ENCODE measurements around the gene PLD4. TPM values are rescaled to one million over a fixed set of nuclear protein-coding genes. Genes with fewer than 3 reads are reported as not detected.

The PLD4 gene
- polyA plus RNA-seq, 3 donors: 12.2 to 15.5 (median 15.1) TPM

- peak overlapping the region in 1 of 7 donors; percentile 41 for H3K27ac Mint-ChIP-seq
Measured at GRCh38 chr14:104886690-104887622, 37.7 kb upstream of the PLD4 start.

More at GRCh38 chr14:104886690-104887622, 37.7 kb upstream of the PLD4 start:
- no peaks in the 10 kb centered on the region for H3K79me2 ChIP-seq (ENCODE audit: insufficient read depth, low read length)
- intact Hi-C loops (cut with micrococcal nuclease): no loop called here
- H3K4me1 ChIP-seq (ENCODE audit: control insufficient read depth in 1 of 2, insufficient read depth in 2 of 2, low read length in 2 of 2): no peaks in the 10 kb centered on the region
- H3K27me3 ChIP-seq (ENCODE audit: control insufficient read depth in 2 of 2, insufficient read depth in 2 of 2, low read length in 2 of 2): no peaks in the 10 kb centered on the region
- H3K9me3 ChIP-seq (replicated peaks in 1 of 2; ENCODE audit: control insufficient read depth in 1 of 2, insufficient read depth in 1 of 2, low read length in 2 of 2): no peaks in the 10 kb centered on the region
- no peak overlapping the region for H3K9ac ChIP-seq (ENCODE audit: insufficient read depth, low read length, poor library complexity, severe bottlenecking)
- Mint-ChIP-seq H3K4me3 (no peak overlapping the region), H3K4me1 (no peaks in the 10 kb centered on the region), H3K9me3 (peaks cover 0 to 2% (median 0%) of the 10 kb centered on the region in 7 donors), H3K27me3 (ENCODE audit: low read depth in 3 of 3) (peaks cover 0 to 2% (median 1%) of the 10 kb centered on the region in 3 donors), H3K36me3 (no peaks in the 10 kb centered on the region)
- H2AFZ ChIP-seq (ENCODE audit: insufficient read depth, low read depth, low read length, poor library complexity, severe bottlenecking): no peak overlapping the region
- no peak overlapping the region for H3K27ac ChIP-seq (ENCODE audit: low read depth in 1 of 2, low read length in 2 of 2)
- H3K4me2 ChIP-seq (replicated peaks; ENCODE audit: extremely low read depth, low read length, poor library complexity, severe bottlenecking): no peak overlapping the region
- no peak overlapping the region for H3K4me3 ChIP-seq (replicated peaks in 1 of 3; ENCODE audit: low read depth in 2 of 3, low read length in 3 of 3)
- H4K20me1 ChIP-seq (ENCODE audit: insufficient read depth, low read length): no peaks in the 10 kb centered on the region
- TF ChIP-seq, protein P1, sequence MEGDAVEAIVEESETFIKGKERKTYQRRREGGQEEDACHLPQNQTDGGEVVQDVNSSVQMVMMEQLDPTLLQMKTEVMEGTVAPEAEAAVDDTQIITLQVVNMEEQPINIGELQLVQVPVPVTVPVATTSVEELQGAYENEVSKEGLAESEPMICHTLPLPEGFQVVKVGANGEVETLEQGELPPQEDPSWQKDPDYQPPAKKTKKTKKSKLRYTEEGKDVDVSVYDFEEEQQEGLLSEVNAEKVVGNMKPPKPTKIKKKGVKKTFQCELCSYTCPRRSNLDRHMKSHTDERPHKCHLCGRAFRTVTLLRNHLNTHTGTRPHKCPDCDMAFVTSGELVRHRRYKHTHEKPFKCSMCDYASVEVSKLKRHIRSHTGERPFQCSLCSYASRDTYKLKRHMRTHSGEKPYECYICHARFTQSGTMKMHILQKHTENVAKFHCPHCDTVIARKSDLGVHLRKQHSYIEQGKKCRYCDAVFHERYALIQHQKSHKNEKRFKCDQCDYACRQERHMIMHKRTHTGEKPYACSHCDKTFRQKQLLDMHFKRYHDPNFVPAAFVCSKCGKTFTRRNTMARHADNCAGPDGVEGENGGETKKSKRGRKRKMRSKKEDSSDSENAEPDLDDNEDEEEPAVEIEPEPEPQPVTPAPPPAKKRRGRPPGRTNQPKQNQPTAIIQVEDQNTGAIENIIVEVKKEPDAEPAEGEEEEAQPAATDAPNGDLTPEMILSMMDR (IDR thresholded peaks at IDR 0.05): no peak
- no peak for DNase-seq
- WGBS (ENCODE audit: insufficient coverage): 96% methylated on average over 44 of the region's 59 CpGs
- H3K36me3 ChIP-seq (replicated peaks in 1 of 2; ENCODE audit: control insufficient read depth in 1 of 2, insufficient read depth in 2 of 2, low read length in 2 of 2): no peaks in the 10 kb centered on the region
